Endodermal cell (in vitro differentiated cells): ENCODE measurements around the gene CMTR1. TPM values are rescaled to one million over a fixed set of nuclear protein-coding genes. Genes with fewer than 3 reads are reported as not detected.
"Not testable (repeated sequence)": the region's sequence is repeated elsewhere in the genome, so short reads cannot be mapped to it uniquely, and the experiment has no call there.

Experiments used
- DNase-seq: peaks from one replicate; pipeline ENCODE4 v3.0.0-alpha.2; 2017
- H3K27ac ChIP-seq: 2 replicates; pipeline ENCODE4 v1.5.1; 2013; ENCODE audit warnings: mild to moderate bottlenecking, low read depth, low read length, moderate library complexity
- H3K27me3 ChIP-seq: 2 replicates; pipeline ENCODE4 v1.6.1; 2013; ENCODE audit warnings: mild to moderate bottlenecking, low read length, moderate library complexity; ENCODE audit not compliant: insufficient read depth, control insufficient read depth, poor library complexity, severe bottlenecking
- H3K36me3 ChIP-seq: 2 replicates; pipeline ENCODE4 v1.7.0; 2013; ENCODE audit warnings: mild to moderate bottlenecking, low read length, moderate library complexity; ENCODE audit not compliant: control insufficient read depth, insufficient read depth
- H3K4me1 ChIP-seq: one replicate; pipeline ENCODE4 v1.7.0; 2013; ENCODE audit warnings: low read length; ENCODE audit not compliant: control insufficient read depth, insufficient read depth
- H3K4me3 ChIP-seq: 2 replicates; pipeline ENCODE4 v1.5.1; 2013; ENCODE audit warnings: mild to moderate bottlenecking, low read length, moderate library complexity
- H3K9ac ChIP-seq: 2 replicates; pipeline ENCODE4 v1.6.1; 2013; ENCODE audit warnings: mild to moderate bottlenecking, low read length, moderate library complexity; ENCODE audit not compliant: poor library complexity, severe bottlenecking; ENCODE audit errors: extremely low read depth
- H3K9me3 ChIP-seq: 2 replicates; pipeline ENCODE4 v1.6.1; 2013; ENCODE audit warnings: mild to moderate bottlenecking, low read length, moderate library complexity; ENCODE audit not compliant: control insufficient read depth
- H3K27ac Mint-ChIP-seq: 2 replicates; pipeline ENCODE4 v1.8.0; 2020; ENCODE audit warnings: mixed read lengths
- H3K27me3 Mint-ChIP-seq: 2 replicates; pipeline ENCODE4 v1.8.0; 2021; ENCODE audit warnings: mild to moderate bottlenecking, mixed read lengths; ENCODE audit not compliant: insufficient read depth
- H3K36me3 Mint-ChIP-seq: 2 replicates; pipeline ENCODE4 v1.8.0; 2020; ENCODE audit warnings: low read depth, mixed read lengths
- H3K4me1 Mint-ChIP-seq: 2 replicates; pipeline ENCODE4 v1.8.0; 2020; ENCODE audit warnings: mixed read lengths
- H3K4me3 Mint-ChIP-seq: 2 replicates; pipeline ENCODE4 v1.8.0; 2020; ENCODE audit warnings: mild to moderate bottlenecking, moderate library complexity, mixed read lengths
- H3K9me3 Mint-ChIP-seq: 2 replicates; pipeline ENCODE4 v1.8.0; 2020; ENCODE audit warnings: mild to moderate bottlenecking, mixed read lengths
- CTCF ChIP-seq: fragments of 200-600 bp; sonication (generic); conservative IDR thresholded peaks from 2 replicates; pipeline ENCODE4 v1.5.0; 2021; ENCODE audit warnings: antibody characterized with exemption, mild to moderate bottlenecking
- WGBS, 2 experiments: methylation state at CpG; one replicate each; pipeline versions ENCODE4 v1.1.5 to v1.1.7; 2013; ENCODE audit warnings: missing lambda C conversion rate in 2 of 2, mixed read lengths in 1 of 2; ENCODE audit not compliant: insufficient coverage in 1 of 2, insufficient read length in 1 of 2; 5-methylcytosine and 5-hydroxymethylcytosine counted together
- total RNA-seq, 2 donors: library from RNA; stranded (reverse); fragmentation: NEBNext Ultra II Directional in 1 of 2; extraction: Animal tissue kit (Norgen Biotek cat#: 25700) in 1 of 2; gene quantifications; 2 replicates in 1 of 2; 3 replicates in 1 of 2; pipeline ENCODE4 v1.2.1, GENCODE V29; 2021

CMTR1 gene
- total RNA-seq, 2 donors from 2014 or later: 62.0 to 91.6 TPM

- no peak for TF ChIP-seq CTCF
- H3K9ac ChIP-seq: no peak overlapping the region
- H3K9me3 ChIP-seq: no peaks in the 10 kb centered on the region
- WGBS, 2 experiments: 88 to 93% methylated on average over 3 to 4 of the region's 4 CpGs
- no peaks in the 10 kb centered on the region for H3K9me3 Mint-ChIP-seq
- no peak overlapping the region for H3K4me3 Mint-ChIP-seq
- no peak overlapping the region for H3K4me3 ChIP-seq
- no peak overlapping the region for H3K27ac Mint-ChIP-seq
- H3K4me1 ChIP-seq: no peaks in the 10 kb centered on the region
- H3K36me3 Mint-ChIP-seq: peaks cover 8% of the 10 kb centered on the region
- H3K27me3 ChIP-seq: no peaks in the 10 kb centered on the region
- H3K4me1 Mint-ChIP-seq: peaks cover 7% of the 10 kb centered on the region
- peaks cover 32% of the 10 kb centered on the region for H3K36me3 ChIP-seq
- no peak overlapping the region for H3K27ac ChIP-seq
- H3K27me3 Mint-ChIP-seq: peaks cover 16% of the 10 kb centered on the region
- DNase-seq: no peak
Observed at GRCh38 chr6:37396571-37397180, 36.3 kb upstream of the CMTR1 start.

DNA sequence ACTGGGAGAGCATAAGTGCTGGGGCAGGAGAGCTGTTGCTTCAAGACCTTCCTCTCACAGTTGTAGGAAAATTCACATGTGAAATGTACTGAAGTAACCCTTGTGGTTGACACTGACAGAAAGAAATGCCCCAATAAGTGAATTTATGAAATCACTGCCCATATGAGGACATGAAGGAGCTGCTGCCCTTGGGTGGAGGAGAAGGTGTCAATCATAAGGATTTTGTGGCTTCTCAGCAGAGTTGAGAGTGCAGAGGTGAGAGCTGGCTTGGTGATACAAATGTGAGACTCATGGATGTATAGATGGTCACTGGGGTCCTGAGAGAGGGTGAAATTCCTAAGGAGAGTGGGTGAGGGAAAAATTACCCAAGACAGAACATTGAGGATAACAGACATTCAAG, 33.9 kb upstream of the CMTR1 start:
- Histone ChIP-seq H3K27me3 (no peaks in the 10 kb centered on the region), H3K4me1 (no peaks in the 10 kb centered on the region), H3K9ac (no peak overlapping the region), H3K27ac (no peak overlapping the region), H3K4me3 (no peak overlapping the region), H3K36me3 (peaks cover 16% of the 10 kb centered on the region), H3K9me3 (no peaks in the 10 kb centered on the region)
- peaks cover 16% of the 10 kb centered on the region for H3K27me3 Mint-ChIP-seq
- H3K4me1 Mint-ChIP-seq: peaks cover 7% of the 10 kb centered on the region
- H3K27ac Mint-ChIP-seq: no peak overlapping the region
- H3K4me3 Mint-ChIP-seq: no peak overlapping the region
- TF ChIP-seq CTCF: no peak
- H3K9me3 Mint-ChIP-seq: no peaks in the 10 kb centered on the region
- no peak for DNase-seq
- no peaks in the 10 kb centered on the region for H3K36me3 Mint-ChIP-seq

DNA sequence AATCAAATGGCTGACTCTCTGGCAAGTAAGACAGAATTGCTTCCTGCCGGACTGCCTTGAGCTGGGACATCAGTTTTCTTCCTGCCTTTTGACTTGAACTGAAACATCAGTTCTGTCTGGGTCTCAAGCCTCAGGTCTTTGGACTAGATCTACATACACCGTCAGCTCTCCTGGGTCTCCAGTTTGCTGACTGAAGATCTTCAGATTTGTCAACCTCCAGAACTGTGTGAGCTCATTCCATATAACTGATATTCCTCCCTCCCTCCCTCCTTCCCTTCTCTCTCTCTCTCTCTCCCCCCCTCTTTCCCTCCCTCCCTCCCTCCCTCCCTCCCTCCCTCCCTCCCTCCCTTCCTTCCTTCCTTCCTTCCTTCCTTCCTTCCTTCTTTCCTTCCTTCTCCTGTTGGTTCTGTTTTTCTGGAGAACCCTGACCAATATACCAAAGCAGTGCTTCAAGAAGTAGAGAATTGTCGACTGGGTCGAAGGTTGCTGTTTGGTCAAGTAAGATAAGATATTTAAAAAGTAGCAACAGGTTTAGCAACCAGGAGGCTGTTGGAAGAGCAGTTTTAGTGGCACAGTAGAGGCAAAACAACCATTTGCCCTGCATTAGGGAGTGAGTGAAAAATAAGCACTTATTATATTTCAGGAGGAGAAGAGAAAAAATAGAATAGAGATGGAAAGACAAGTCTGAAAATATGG, 33.1 kb upstream of the CMTR1 start:
- no peaks in the 10 kb centered on the region for H3K9me3 ChIP-seq
- no peak overlapping the region for H3K27ac Mint-ChIP-seq
- peaks cover 9% of the 10 kb centered on the region for H3K36me3 ChIP-seq
- H3K4me1 ChIP-seq: no peaks in the 10 kb centered on the region
- no peak overlapping the region for H3K4me3 ChIP-seq
- no peaks in the 10 kb centered on the region for H3K27me3 ChIP-seq
- H3K4me3 Mint-ChIP-seq: no peak overlapping the region
- H3K27me3 Mint-ChIP-seq: peaks cover 19% of the 10 kb centered on the region
- H3K9ac ChIP-seq: no peak overlapping the region
- no peaks in the 10 kb centered on the region for H3K36me3 Mint-ChIP-seq
- 56 to 66% methylated on average over 4 of the region's 4 CpGs for WGBS, 2 experiments
- H3K4me1 Mint-ChIP-seq: peaks cover 7% of the 10 kb centered on the region
- no peak overlapping the region for H3K27ac ChIP-seq
- no peak for TF ChIP-seq CTCF
- H3K9me3 Mint-ChIP-seq: no peaks in the 10 kb centered on the region
- DNase-seq: no peak

GRCh38 chr6:37401658-37402057, 31.4 kb upstream of the CMTR1 start:
- H3K4me1 Mint-ChIP-seq, H3K4me3 Mint-ChIP-seq, H3K4me1 ChIP-seq, H3K36me3 Mint-ChIP-seq, H3K27ac ChIP-seq, DNase-seq, H3K36me3 ChIP-seq, H3K9ac ChIP-seq, H3K27ac Mint-ChIP-seq, H3K9me3 Mint-ChIP-seq, H3K4me3 ChIP-seq, H3K27me3 ChIP-seq, H3K9me3 ChIP-seq: not testable (repeated sequence)
- H3K27me3 Mint-ChIP-seq: peaks cover 19% of the 10 kb centered on the region
